IMR-90 (cell line): ENCODE results near the gene UNC5B. TPM values are rescaled to one million over a fixed set of nuclear protein-coding genes. Genes with fewer than 3 reads are reported as not detected.

Experiments
- ATAC-seq: fragments of 200-7000 bp; cut with Tn5 transposase; 2 replicates; pipeline ENCODE4 v1.9.1; 2020; ENCODE audit warnings: low read depth, mild to moderate bottlenecking, moderate library complexity
- BruUV-seq: library from RNA; stranded (reverse); fragments of 400-500 nt; replicated peaks from 2 replicates; lab custom pipeline; 2021; lab: Mats Ljungman, UMichigan
- CTCF ChIA-PET: fragments of 300-600 bp; formaldehyde crosslinking; extraction: SDS; loops from one replicate; lab custom pipeline; 2021; ENCODE audit warnings: antibody characterized with exemption; lab: Yijun Ruan, JAX
- POLR2A ChIA-PET: fragments of 300-600 bp; sonication (Branson Sonifier 250); formaldehyde crosslinking; loops from one replicate; lab custom pipeline; 2022; ENCODE audit warnings: antibody characterized with exemption; ENCODE audit not compliant: unreplicated experiment; lab: Charles Lee
- DNase-seq: peaks from one replicate; pipeline ENCODE4 v3.0.0; 2013
- H2AFZ ChIP-seq: replicated peaks from 2 replicates; pipeline ENCODE3; 2013; ENCODE audit warnings: low read length, mild to moderate bottlenecking; ENCODE audit not compliant: poor library complexity
- H2AK5ac ChIP-seq: 2 replicates; pipeline ENCODE4 v1.6.1; 2013; ENCODE audit warnings: low read depth, low read length, inconsistent platforms
- H2AK9ac ChIP-seq: replicated peaks from 2 replicates; pipeline ENCODE3; 2013; ENCODE audit warnings: mild to moderate bottlenecking, low read depth, low read length, moderate library complexity; ENCODE audit not compliant: poor library complexity
- H2BK120ac ChIP-seq: 2 replicates; pipeline ENCODE4 v1.6.1; 2013; ENCODE audit warnings: low read depth, low read length, inconsistent platforms
- H2BK15ac ChIP-seq: 3 replicates; pipeline ENCODE4 v1.6.1; 2013; ENCODE audit warnings: low read depth, low read length, inconsistent platforms
- H2BK20ac ChIP-seq: 2 replicates; pipeline ENCODE4 v1.6.1; 2013; ENCODE audit warnings: low read depth, mild to moderate bottlenecking, inconsistent platforms, low read length, moderate library complexity
- H2BK5ac ChIP-seq: 2 replicates; pipeline ENCODE4 v1.6.1; 2013; ENCODE audit warnings: mild to moderate bottlenecking, low read depth, low read length, inconsistent platforms; ENCODE audit not compliant: poor library complexity, severe bottlenecking
- H3K14ac ChIP-seq: replicated peaks from 2 replicates; pipeline ENCODE4 v1.6.1; 2013; ENCODE audit warnings: low read depth, low read length, inconsistent platforms
- H3K18ac ChIP-seq: 2 replicates; pipeline ENCODE4 v1.6.1; 2013; ENCODE audit warnings: low read depth, low read length, control low read depth
- H3K23ac ChIP-seq: 2 replicates; pipeline ENCODE4 v1.6.1; 2013; ENCODE audit warnings: low read depth, low read length, inconsistent platforms
- H3K27ac ChIP-seq: 2 replicates; pipeline ENCODE4 v1.5.1; 2013; ENCODE audit warnings: mild to moderate bottlenecking, control low read depth, low read length; ENCODE audit not compliant: insufficient read depth
- H3K27me3 ChIP-seq: 2 replicates; pipeline ENCODE4 v1.6.1; 2013; ENCODE audit warnings: low read length; ENCODE audit not compliant: control insufficient read depth, insufficient read depth
- H3K36me3 ChIP-seq: 2 replicates; pipeline ENCODE4 v1.6.1; 2013; ENCODE audit warnings: low read length, mixed read lengths; ENCODE audit not compliant: control insufficient read depth, insufficient read depth
- H3K4ac ChIP-seq: 2 replicates; pipeline ENCODE4 v1.6.1; 2013; ENCODE audit warnings: low read depth, low read length, inconsistent platforms
- H3K4me1 ChIP-seq: 2 replicates; pipeline ENCODE4 v1.6.1; 2013; ENCODE audit warnings: low read length, mixed read lengths; ENCODE audit not compliant: control insufficient read depth, insufficient read depth
- H3K4me2 ChIP-seq: 2 replicates; pipeline ENCODE4 v1.6.1; 2013; ENCODE audit warnings: low read depth, mild to moderate bottlenecking, control low read depth, low read length, moderate library complexity
- H3K4me3 ChIP-seq: 2 replicates; pipeline ENCODE4 v1.5.1; 2013; ENCODE audit warnings: low read depth, mild to moderate bottlenecking, control low read depth, low read length, moderate library complexity; ENCODE audit not compliant: insufficient read depth
- H3K56ac ChIP-seq: 2 replicates; pipeline ENCODE4 v1.6.1; 2013; ENCODE audit warnings: low read length, inconsistent platforms; ENCODE audit not compliant: insufficient read depth; ENCODE audit errors: extremely low read depth
- H3K79me1 ChIP-seq, 2 experiments: 2 replicates each; pipeline ENCODE4 v1.6.1; 2013; ENCODE audit warnings: low read length in 2 of 2, inconsistent platforms in 1 of 2, low read depth in 1 of 2
- H3K9ac ChIP-seq: 2 replicates; pipeline ENCODE4 v1.6.1; 2013; ENCODE audit warnings: low read depth, low read length, control low read depth
- H3K9me1 ChIP-seq: 2 replicates; pipeline ENCODE4 v1.6.1; 2013; ENCODE audit warnings: low read length, inconsistent platforms; ENCODE audit not compliant: insufficient read depth
- H3K9me3 ChIP-seq: 2 replicates; pipeline ENCODE4 v1.6.1; 2013; ENCODE audit warnings: low read length; ENCODE audit not compliant: control insufficient read depth, insufficient read depth
- H4K20me1 ChIP-seq: 2 replicates; pipeline ENCODE4 v1.6.1; 2013; ENCODE audit warnings: low read length, inconsistent platforms; ENCODE audit not compliant: insufficient read depth
- H4K5ac ChIP-seq: 2 replicates; pipeline ENCODE4 v1.6.1; 2013; ENCODE audit warnings: mild to moderate bottlenecking, low read depth, low read length, control low read depth
- H4K8ac ChIP-seq, 2 experiments: 2 replicates each; pipeline ENCODE4 v1.6.1; 2013; ENCODE audit warnings: low read depth in 2 of 2, low read length in 2 of 2, control low read depth in 1 of 2, inconsistent platforms in 1 of 2
- H4K91ac ChIP-seq: 2 replicates; pipeline ENCODE4 v1.6.1; 2013; ENCODE audit warnings: low read depth, low read length, inconsistent platforms; ENCODE audit not compliant: insufficient read depth
- BHLHE40 ChIP-seq: fragments of 150-350 bp; IDR thresholded peaks from 2 replicates; pipeline ENCODE4 v1.6.1; 2016; ENCODE audit warnings: mild to moderate bottlenecking, low read depth, low read length
- MAZ ChIP-seq: IDR thresholded peaks from 2 replicates; pipeline ENCODE4 v1.6.1; 2012; ENCODE audit warnings: low read depth, mild to moderate bottlenecking, low read length, improper control_type of control experiment, moderate library complexity, borderline replicate concordance
- WGBS, 2 experiments: methylation state at CpG; one replicate each; pipeline versions ENCODE4 v1.1.5 to v1.1.7; 2013; ENCODE audit warnings: missing lambda C conversion rate in 2 of 2; ENCODE audit not compliant: insufficient read length in 1 of 2; ENCODE audit errors: extremely low coverage in 2 of 2; 5-methylcytosine and 5-hydroxymethylcytosine counted together
- dilution Hi-C: fragments of 300-500 bp; cut with HindIII; formaldehyde crosslinking; loops from one replicate; pipeline ENCODE4 v1.14.3; 2018; ENCODE audit warnings: low sequenced_read_pairs; ENCODE audit not compliant: unreplicated experiment
- in situ Hi-C: fragments of 300-500 bp; cut with MboI; formaldehyde crosslinking; loops from 3 replicates; pipeline ENCODE4 v1.14.3; 2019; ENCODE audit warnings: low sequenced_read_pairs, inconsistent platforms, mixed read lengths
- intact Hi-C: fragments of 100-400 bp; cut with micrococcal nuclease; formaldehyde crosslinking; loops from 2 replicates; pipeline ENCODE4 v1.10.0; 2022
- polyA plus RNA-seq, 3 experiments: library from polyadenylated mRNA; depleted of rRNA; stranded (reverse); fragments of >200 nt; gene quantifications; 2 replicates each; pipeline ENCODE4 v1.2.3, GENCODE V29; 2012; ENCODE audit warnings: low replicate concordance in 1 of 3
- total RNA-seq: library from RNA; depleted of rRNA; stranded (reverse); fragments of >200 nt; gene quantifications from 2 replicates; pipeline ENCODE4 v1.2.3, GENCODE V29; 2012
- TF ChIP-seq, protein P1 (sequence below): fragments of 150-350 bp; IDR thresholded peaks from 2 replicates; pipeline ENCODE4 v1.6.1; 2017; ENCODE audit warnings: mild to moderate bottlenecking, antibody characterized with exemption, low read length, low read depth

UNC5B gene
- total and polyA plus RNA-seq, 2 of the 4 experiments (the other 2 are of a cell fraction) = 1.6 to 4.2 TPM

GRCh38 chr10:71244431-71245419, 32.4 kb downstream of the UNC5B start:
- no TSS peak for BruUV-seq
- peak overlapping the region; percentile 85 for H3K14ac ChIP-seq
- H2AFZ ChIP-seq = peak overlapping the region; percentile 81
- H2AK9ac ChIP-seq = peak overlapping the region; percentile 73
- peak overlapping the region; percentile 99 for H2BK120ac ChIP-seq
- peak; percentile 93 for DNase-seq
- in situ Hi-C loops = no loop called here
- peak overlapping the region; percentile 99 for H3K4ac ChIP-seq
- peak overlapping the region; percentile 54 to 89 for H4K8ac ChIP-seq
- H2AK5ac ChIP-seq = peak overlapping the region; percentile 99
- ATAC-seq = peak; percentile 82
- 2% methylated on average over 9 of the region's 29 CpGs; no CpG with 5 or more reads in 1 of the 2 experiments for WGBS, 2 experiments
- dilution Hi-C loops = no loop called here
- CTCF ChIA-PET = interaction anchor here (0.6 to 1.4 kb wide), 6 partner anchors 11 to 319 kb away, joined by 3 to 5 read pairs (median 4); no protein-coding TSS in a partner anchor
- TF ChIP-seq MAZ (peak; percentile 73; the same call in 1 of the 2 replicates), BHLHE40 (peak; percentile 50; the same call in 1 of the 2 replicates)
- TF ChIP-seq, protein P1, sequence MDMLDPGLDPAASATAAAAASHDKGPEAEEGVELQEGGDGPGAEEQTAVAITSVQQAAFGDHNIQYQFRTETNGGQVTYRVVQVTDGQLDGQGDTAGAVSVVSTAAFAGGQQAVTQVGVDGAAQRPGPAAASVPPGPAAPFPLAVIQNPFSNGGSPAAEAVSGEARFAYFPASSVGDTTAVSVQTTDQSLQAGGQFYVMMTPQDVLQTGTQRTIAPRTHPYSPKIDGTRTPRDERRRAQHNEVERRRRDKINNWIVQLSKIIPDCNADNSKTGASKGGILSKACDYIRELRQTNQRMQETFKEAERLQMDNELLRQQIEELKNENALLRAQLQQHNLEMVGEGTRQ = no peak
- H3K27me3 ChIP-seq = no peaks in the 10 kb centered on the region
- peaks cover 29% of the 10 kb centered on the region for H3K9me1 ChIP-seq
- peak overlapping the region; percentile 58 for H2BK5ac ChIP-seq
- H3K18ac ChIP-seq = peak overlapping the region; percentile 90
- peak overlapping the region; percentile 89 for H3K23ac ChIP-seq
- H2BK20ac ChIP-seq = peak overlapping the region; percentile 98
- peak overlapping the region; percentile 73 for H3K56ac ChIP-seq
- intact Hi-C loops = no loop called here
- peaks cover 11% of the 10 kb centered on the region; the same call in 1 of the 2 replicates for H4K20me1 ChIP-seq
- POLR2A ChIA-PET = interaction anchor here (1.8 kb wide), 1 partner anchor 11 kb away, joined by 7 read pairs; no protein-coding TSS in a partner anchor
- H3K4me3 ChIP-seq = peak overlapping the region; percentile 17
- H2BK15ac ChIP-seq = peak overlapping the region; percentile 95; the same call in 1 of the 3 replicates
- peak overlapping the region; percentile 39; the same call in 1 of the 2 replicates for H3K9ac ChIP-seq
- no peaks in the 10 kb centered on the region for H3K9me3 ChIP-seq
- H3K79me1 ChIP-seq = peaks cover 0 to 24% of the 10 kb centered on the region in 2 experiments; a peak in 2 of 4 replicates
- peaks cover 34% of the 10 kb centered on the region for H3K4me1 ChIP-seq
- peak overlapping the region; percentile 93 for H4K91ac ChIP-seq
- H3K4me2 ChIP-seq = peak overlapping the region; percentile 63
- H4K5ac ChIP-seq = peak overlapping the region; percentile 85
- H3K27ac ChIP-seq = peak overlapping the region; percentile 92; the same call in 1 of the 2 replicates
- H3K36me3 ChIP-seq = no peaks in the 10 kb centered on the region
